HG03066 (cell line): ENCODE measurements around the gene ZGPAT.

ENCODE experiments used
- ATAC-seq: cut with Tn5 transposase; IDR thresholded peaks from one replicate; pipeline ENCODE4 v1.9.1; 2021; ENCODE audit warnings: low read depth; ENCODE audit not compliant: unreplicated experiment

Gene ZGPAT

GRCh38 chr20:63691711-63692435, 16.0 kb upstream of the ZGPAT start:
- no peak for ATAC-seq

- no peak for ATAC-seq
These were observed 15.3 kb upstream of the ZGPAT start for GRCh38 chr20:63692436-63693082.

- no peak for ATAC-seq
These were observed 14.6 kb upstream of the ZGPAT start for GRCh38 chr20:63693083-63693732.

- ATAC-seq = no peak
These were observed 13.9 kb upstream of the ZGPAT start for GRCh38 chr20:63693733-63694583.

- ATAC-seq = no peak
These were observed 13.0 kb upstream of the ZGPAT start for GRCh38 chr20:63694584-63695423.

GRCh38 chr20:63695424-63696305, 12.2 kb upstream of the ZGPAT start:
- ATAC-seq = no peak

GRCh38 chr20:63696306-63696627, 11.6 kb upstream of the ZGPAT start:
- no peak for ATAC-seq

- ATAC-seq = no peak
These were observed 11.0 kb upstream of the ZGPAT start, which contains the start of gene TNFRSF6B for GRCh38 chr20:63696628-63697356. Gene TNFRSF6B, plus strand, starts transcription at chr20:63696652. Its CDS starts 116 bp downstream, at chr20:63696768.

GRCh38 chr20:63697357-63697867, 10.4 kb upstream of the ZGPAT start:
- no peak for ATAC-seq

GRCh38 chr20:63697868-63698545, 9.8 kb upstream of the ZGPAT start:
- no peak for ATAC-seq

- no peak for ATAC-seq
These were observed 8.9 kb upstream of the ZGPAT start for GRCh38 chr20:63698739-63699465.

GRCh38 chr20:63699466-63700198, 8.2 kb upstream of the ZGPAT start:
- ATAC-seq = no peak

GRCh38 chr20:63700199-63701050, 7.4 kb upstream of the ZGPAT start:
- ATAC-seq = no peak

- ATAC-seq = no peak
These were observed 6.8 kb upstream of the ZGPAT start for GRCh38 chr20:63701051-63701328.

GRCh38 chr20:63701329-63702035, 6.4 kb upstream of the ZGPAT start:
- no peak for ATAC-seq
